ENCODE results near the gene BAZ2B.

The BAZ2B gene

DNA sequence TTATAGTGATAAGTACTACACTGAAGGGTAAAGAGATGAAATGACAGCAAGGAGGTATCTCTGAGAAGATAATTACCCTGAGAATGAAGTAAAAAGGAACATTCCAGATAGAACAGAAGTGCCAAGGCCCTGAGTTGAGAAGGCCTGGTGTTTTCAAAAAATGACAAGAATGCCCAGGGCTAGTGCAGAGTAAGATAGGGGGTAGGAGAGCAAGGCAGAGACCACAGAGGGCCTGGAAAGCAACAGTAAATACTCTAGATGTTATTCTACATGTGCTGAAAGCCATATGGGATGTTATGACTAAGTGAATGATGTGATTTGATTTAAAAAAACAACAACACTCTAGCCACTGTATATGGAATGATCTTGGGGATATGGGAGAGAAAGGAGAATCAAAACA is 52.3 kb downstream of the BAZ2B start:
- Histone ChIP-seq H2BK120ac (ENCODE audit: insufficient read depth, low read length, poor library complexity) (no peak overlapping the region), H3K79me1 (ENCODE audit: low read length) (no peaks in the 10 kb centered on the region), H4K8ac (ENCODE audit: low read depth, low read length) (no peak overlapping the region), H3K27ac (ENCODE audit: low read depth, low read length) (no peak overlapping the region), H2AFZ (ENCODE audit: insufficient read depth, low read length, poor library complexity) (no peak overlapping the region), H3K18ac (ENCODE audit: low read length) (no peak overlapping the region), H3K4me2 (ENCODE audit: low read length) (no peak overlapping the region), H3K27me3 (ENCODE audit: insufficient read depth, low read length) (no peaks in the 10 kb centered on the region), H3K36me3 (ENCODE audit: control insufficient read depth in 1 of 2, insufficient read depth in 2 of 2, low read length in 2 of 2) (peaks cover 0 to 1% of the 10 kb centered on the region in 2 experiments), H3K79me2 (ENCODE audit: control insufficient read depth, insufficient read depth, low read length, poor library complexity) (no peaks in the 10 kb centered on the region), H2BK5ac (ENCODE audit: low read depth, low read length, poor library complexity) (no peak overlapping the region), H3K9me3 (ENCODE audit: insufficient read depth, low read depth, low read length) (no peaks in the 10 kb centered on the region), H3K4ac (ENCODE audit: low read depth, low read length) (no peak overlapping the region), H4K12ac (ENCODE audit: low read depth, low read length) (no peak overlapping the region), H3K9ac (ENCODE audit: low read length) (no peak overlapping the region), H3K4me1 (ENCODE audit: control insufficient read depth in 1 of 2, insufficient read depth in 2 of 2, low read length in 2 of 2) (no peaks in the 10 kb centered on the region), H3K23ac (ENCODE audit: low read length) (no peak overlapping the region), H2AK5ac (ENCODE audit: low read length) (no peak overlapping the region), H4K91ac (ENCODE audit: low read depth, low read length) (no peak overlapping the region), H2BK12ac (ENCODE audit: low read length) (no peak overlapping the region), H3K14ac (ENCODE audit: low read length) (no peak overlapping the region), H3K4me3 (ENCODE audit: low read depth, low read length) (no peak overlapping the region)
- DNase-seq: peak; percentile 63 to 77

DNA sequence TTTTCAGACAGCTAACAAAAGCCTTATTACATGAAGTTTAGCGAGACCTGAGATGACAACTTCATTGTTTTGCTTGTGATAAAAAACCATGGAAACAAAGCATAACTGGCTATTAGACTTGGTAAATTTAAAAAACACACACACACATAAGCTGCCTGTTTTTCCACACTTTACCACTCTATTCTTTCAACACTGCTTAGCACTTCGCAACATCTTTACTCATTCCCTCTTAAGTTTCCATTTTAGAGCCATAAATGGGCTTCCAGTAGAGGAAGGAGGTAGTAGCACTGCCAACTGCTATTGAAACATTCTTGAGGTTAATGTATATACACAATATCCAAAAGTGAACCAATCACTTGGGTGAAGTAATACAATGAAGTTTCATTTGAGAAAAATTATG is 54.1 kb downstream of the BAZ2B start:
- H4K91ac ChIP-seq (ENCODE audit: low read depth, low read length): no peak overlapping the region
- no peak overlapping the region for H3K23ac ChIP-seq (ENCODE audit: low read length)
- no peak overlapping the region for H2BK120ac ChIP-seq (ENCODE audit: insufficient read depth, low read length, poor library complexity)

DNA sequence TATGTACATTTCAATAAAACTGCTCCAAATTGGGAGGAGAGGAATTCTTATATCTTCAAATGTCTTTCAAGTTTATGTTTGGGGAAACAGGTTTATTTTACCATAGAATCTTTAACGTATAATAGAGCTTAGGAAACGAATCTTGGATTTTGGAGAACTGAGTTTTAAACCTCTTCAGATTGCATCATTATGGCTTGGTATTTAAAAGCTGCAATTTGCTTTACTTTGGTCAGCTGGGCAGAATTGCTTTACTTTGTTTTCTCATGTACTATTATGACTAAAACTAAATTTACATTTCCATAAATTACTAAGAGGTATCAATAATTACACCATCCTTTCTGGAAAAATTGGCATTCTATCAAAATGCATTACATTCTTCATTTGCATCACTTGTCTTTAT is 54.6 kb downstream of the BAZ2B start:
- no peaks in the 10 kb centered on the region for H3K27me3 ChIP-seq (ENCODE audit: insufficient read depth, low read length)
- H2AK5ac ChIP-seq (ENCODE audit: low read length): no peak overlapping the region
- no peak overlapping the region for H2BK120ac ChIP-seq (ENCODE audit: insufficient read depth, low read length, poor library complexity)
- no CpG with 5 or more reads among the region's 2 CpGs for WGBS (ENCODE audit: extremely low coverage, insufficient coverage, insufficient read length)
- no peak overlapping the region for H4K12ac ChIP-seq (ENCODE audit: low read depth, low read length)
- no peaks in the 10 kb centered on the region for H3K4me1 ChIP-seq (ENCODE audit: control insufficient read depth in 1 of 2, insufficient read depth in 2 of 2, low read length in 2 of 2)
- no peak for DNase-seq
- no peak overlapping the region for H3K18ac ChIP-seq (ENCODE audit: low read length)
- no peak overlapping the region for H4K91ac ChIP-seq (ENCODE audit: low read depth, low read length)
- no peak overlapping the region for H2BK5ac ChIP-seq (ENCODE audit: low read depth, low read length, poor library complexity)
- H3K4me3 ChIP-seq (ENCODE audit: low read depth, low read length): no peak overlapping the region
- no peak overlapping the region for H2BK12ac ChIP-seq (ENCODE audit: low read length)
- H3K4me2 ChIP-seq (ENCODE audit: low read length): no peak overlapping the region
- no peaks in the 10 kb centered on the region for H3K9me3 ChIP-seq (ENCODE audit: insufficient read depth, low read depth, low read length)
- no peaks in the 10 kb centered on the region for H3K79me1 ChIP-seq (ENCODE audit: low read length)
- no peak overlapping the region for H3K27ac ChIP-seq (ENCODE audit: low read depth, low read length)
- H3K4ac ChIP-seq (ENCODE audit: low read depth, low read length): no peak overlapping the region
- H3K23ac ChIP-seq (ENCODE audit: low read length): no peak overlapping the region
- no peak overlapping the region for H4K8ac ChIP-seq (ENCODE audit: low read depth, low read length)
- no peak overlapping the region for H2AFZ ChIP-seq (ENCODE audit: insufficient read depth, low read length, poor library complexity)
- H3K79me2 ChIP-seq (ENCODE audit: control insufficient read depth, insufficient read depth, low read length, poor library complexity): no peaks in the 10 kb centered on the region
- H3K9ac ChIP-seq (ENCODE audit: low read length): no peak overlapping the region
- no peak overlapping the region for H3K14ac ChIP-seq (ENCODE audit: low read length)
- peaks cover 0 to 1% of the 10 kb centered on the region in 2 experiments for H3K36me3 ChIP-seq (ENCODE audit: control insufficient read depth in 1 of 2, insufficient read depth in 2 of 2, low read length in 2 of 2)

More for the DNA sequence above, 54.1 kb downstream of the BAZ2B start:
- no peak overlapping the region for H3K4me2 ChIP-seq (ENCODE audit: low read length)
- no peak overlapping the region for H3K4ac ChIP-seq (ENCODE audit: low read depth, low read length)
- no peak overlapping the region for H3K18ac ChIP-seq (ENCODE audit: low read length)
- H4K12ac ChIP-seq (ENCODE audit: low read depth, low read length): no peak overlapping the region
- no peak overlapping the region for H2AK5ac ChIP-seq (ENCODE audit: low read length)
- H2BK12ac ChIP-seq (ENCODE audit: low read length): no peak overlapping the region
- 100% methylated on average over 1 of the region's 2 CpGs for WGBS (ENCODE audit: extremely low coverage, insufficient coverage, insufficient read length)
- H3K79me1 ChIP-seq (ENCODE audit: low read length): no peaks in the 10 kb centered on the region
- no peak overlapping the region for H2BK5ac ChIP-seq (ENCODE audit: low read depth, low read length, poor library complexity)
- H3K27ac ChIP-seq (ENCODE audit: low read depth, low read length): no peak overlapping the region
- no peak overlapping the region for H3K14ac ChIP-seq (ENCODE audit: low read length)
- H3K4me3 ChIP-seq (ENCODE audit: low read depth, low read length): no peak overlapping the region
- no peaks in the 10 kb centered on the region for H3K79me2 ChIP-seq (ENCODE audit: control insufficient read depth, insufficient read depth, low read length, poor library complexity)
- DNase-seq: no peak
- no peaks in the 10 kb centered on the region for H3K9me3 ChIP-seq (ENCODE audit: insufficient read depth, low read depth, low read length)
- H4K8ac ChIP-seq (ENCODE audit: low read depth, low read length): no peak overlapping the region
- H3K4me1 ChIP-seq (ENCODE audit: control insufficient read depth in 1 of 2, insufficient read depth in 2 of 2, low read length in 2 of 2): no peaks in the 10 kb centered on the region
- no peak overlapping the region for H3K9ac ChIP-seq (ENCODE audit: low read length)
- no peaks in the 10 kb centered on the region for H3K27me3 ChIP-seq (ENCODE audit: insufficient read depth, low read length)
- no peak overlapping the region for H2AFZ ChIP-seq (ENCODE audit: insufficient read depth, low read length, poor library complexity)
- H3K36me3 ChIP-seq (ENCODE audit: control insufficient read depth in 1 of 2, insufficient read depth in 2 of 2, low read length in 2 of 2): peaks cover 0 to 1% of the 10 kb centered on the region in 2 experiments

DNA sequence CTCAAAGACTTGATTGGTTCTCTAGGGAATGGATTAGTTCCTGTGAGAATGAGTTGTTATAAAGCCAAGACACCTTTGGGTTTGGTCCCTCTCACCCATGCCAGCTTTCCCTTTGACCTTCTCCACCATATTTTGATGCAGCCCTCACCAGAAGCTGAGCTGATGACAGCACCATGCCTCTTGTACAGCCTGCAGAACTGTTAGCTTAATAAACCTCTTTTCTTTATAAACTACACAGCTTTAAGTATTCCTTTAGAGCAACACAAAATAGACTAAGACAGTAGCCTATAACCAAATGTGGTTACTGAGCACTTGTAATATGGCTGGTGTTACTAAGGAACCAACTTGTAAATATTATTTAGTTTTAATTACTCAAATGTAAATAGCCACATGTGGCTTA is 55.1 kb downstream of the BAZ2B start:
- no peak overlapping the region for H2BK5ac ChIP-seq (ENCODE audit: low read depth, low read length, poor library complexity)
- H2BK12ac ChIP-seq (ENCODE audit: low read length): no peak overlapping the region
- H3K79me2 ChIP-seq (ENCODE audit: control insufficient read depth, insufficient read depth, low read length, poor library complexity): no peaks in the 10 kb centered on the region
- no peaks in the 10 kb centered on the region for H3K9me3 ChIP-seq (ENCODE audit: insufficient read depth, low read depth, low read length)
- H3K79me1 ChIP-seq (ENCODE audit: low read length): no peaks in the 10 kb centered on the region
- no peak overlapping the region for H3K4me2 ChIP-seq (ENCODE audit: low read length)
- H3K18ac ChIP-seq (ENCODE audit: low read length): no peak overlapping the region
- DNase-seq: no peak
- no peak overlapping the region for H2AFZ ChIP-seq (ENCODE audit: insufficient read depth, low read length, poor library complexity)
- H3K9ac ChIP-seq (ENCODE audit: low read length): no peak overlapping the region
- H4K12ac ChIP-seq (ENCODE audit: low read depth, low read length): no peak overlapping the region
- H3K27me3 ChIP-seq (ENCODE audit: insufficient read depth, low read length): no peaks in the 10 kb centered on the region
- no peak overlapping the region for H3K14ac ChIP-seq (ENCODE audit: low read length)
- H2BK120ac ChIP-seq (ENCODE audit: insufficient read depth, low read length, poor library complexity): no peak overlapping the region
- no peak overlapping the region for H3K4ac ChIP-seq (ENCODE audit: low read depth, low read length)
- no peak overlapping the region for H2AK5ac ChIP-seq (ENCODE audit: low read length)
- no peak overlapping the region for H4K91ac ChIP-seq (ENCODE audit: low read depth, low read length)
- no peak overlapping the region for H3K23ac ChIP-seq (ENCODE audit: low read length)
- no peak overlapping the region for H3K4me3 ChIP-seq (ENCODE audit: low read depth, low read length)
- no peak overlapping the region for H4K8ac ChIP-seq (ENCODE audit: low read depth, low read length)
- H3K27ac ChIP-seq (ENCODE audit: low read depth, low read length): no peak overlapping the region
- no peaks in the 10 kb centered on the region for H3K4me1 ChIP-seq (ENCODE audit: control insufficient read depth in 1 of 2, insufficient read depth in 2 of 2, low read length in 2 of 2)
- H3K36me3 ChIP-seq (ENCODE audit: control insufficient read depth in 1 of 2, insufficient read depth in 2 of 2, low read length in 2 of 2): peaks cover 0 to 1% of the 10 kb centered on the region in 2 experiments

GRCh38 chr2:159559034-159559433 is 57.3 kb downstream of the BAZ2B start:
- no peak overlapping the region for H2AFZ ChIP-seq (ENCODE audit: insufficient read depth, low read length, poor library complexity)
- no peak overlapping the region for H2BK12ac ChIP-seq (ENCODE audit: low read length)
- H3K27me3 ChIP-seq (ENCODE audit: insufficient read depth, low read length): no peaks in the 10 kb centered on the region
- H3K9me3 ChIP-seq (ENCODE audit: insufficient read depth, low read depth, low read length): no peaks in the 10 kb centered on the region
- no peak overlapping the region for H4K91ac ChIP-seq (ENCODE audit: low read depth, low read length)
- no peak overlapping the region for H4K8ac ChIP-seq (ENCODE audit: low read depth, low read length)
- WGBS (ENCODE audit: extremely low coverage, insufficient coverage, insufficient read length): no CpG with 5 or more reads among the region's 4 CpGs
- H3K36me3 ChIP-seq (ENCODE audit: control insufficient read depth in 1 of 2, insufficient read depth in 2 of 2, low read length in 2 of 2): peaks cover 0 to 1% of the 10 kb centered on the region in 2 experiments
- H3K4me3 ChIP-seq (ENCODE audit: low read depth, low read length): no peak overlapping the region
- no peak overlapping the region for H2AK5ac ChIP-seq (ENCODE audit: low read length)
- no peak overlapping the region for H3K14ac ChIP-seq (ENCODE audit: low read length)
- no peak overlapping the region for H2BK5ac ChIP-seq (ENCODE audit: low read depth, low read length, poor library complexity)
- H3K4ac ChIP-seq (ENCODE audit: low read depth, low read length): no peak overlapping the region
- H3K79me2 ChIP-seq (ENCODE audit: control insufficient read depth, insufficient read depth, low read length, poor library complexity): no peaks in the 10 kb centered on the region
- no peak overlapping the region for H3K18ac ChIP-seq (ENCODE audit: low read length)
- no peaks in the 10 kb centered on the region for H3K4me1 ChIP-seq (ENCODE audit: control insufficient read depth in 1 of 2, insufficient read depth in 2 of 2, low read length in 2 of 2)
- no peak overlapping the region for H4K12ac ChIP-seq (ENCODE audit: low read depth, low read length)
- H3K27ac ChIP-seq (ENCODE audit: low read depth, low read length): no peak overlapping the region
- H3K4me2 ChIP-seq (ENCODE audit: low read length): no peak overlapping the region
- H2BK120ac ChIP-seq (ENCODE audit: insufficient read depth, low read length, poor library complexity): no peak overlapping the region
- H3K23ac ChIP-seq (ENCODE audit: low read length): no peak overlapping the region
- no peaks in the 10 kb centered on the region for H3K79me1 ChIP-seq (ENCODE audit: low read length)
- no peak for DNase-seq
- no peak overlapping the region for H3K9ac ChIP-seq (ENCODE audit: low read length)

Data from trophoblast cell (in vitro differentiated cells and primary cell).